MM.1S (cell line): Measurements from ENCODE around the gene WASF2.
"Not testable (repeated sequence)": the region's sequence is repeated elsewhere in the genome, so short reads cannot be mapped to it uniquely, and the experiment has no call there.

Experiments
- DNase-seq: peaks from one replicate; pipeline ENCODE4 v3.0.0-alpha.2; 2015
- H2AFZ ChIP-seq: fragments of 300-600 bp; sonication (generic); 2 replicates; pipeline ENCODE4 v1.6.0; 2016; ENCODE audit warnings: antibody characterized with exemption, low read length
- H3F3A ChIP-seq: fragments of 300-600 bp; sonication (generic); 2 replicates; pipeline ENCODE4 v1.6.1; 2016; ENCODE audit warnings: mild to moderate bottlenecking, antibody characterized with exemption, low read length, moderate library complexity, mixed read lengths; ENCODE audit not compliant: insufficient read depth
- H3K27ac ChIP-seq: fragments of 300-600 bp; sonication (generic); 2 replicates; pipeline ENCODE4 v1.5.1; 2016; ENCODE audit warnings: mild to moderate bottlenecking, low read length
- H3K27me3 ChIP-seq: fragments of 300-600 bp; sonication (generic); replicated peaks from 2 replicates; pipeline ENCODE4 v1.6.0; 2016; ENCODE audit warnings: low read length; ENCODE audit not compliant: insufficient read depth
- H3K36me3 ChIP-seq: fragments of 300-600 bp; sonication (generic); replicated peaks from 2 replicates; pipeline ENCODE4 v1.6.1; 2016; ENCODE audit warnings: mild to moderate bottlenecking, low read length, mixed read lengths; ENCODE audit not compliant: insufficient read depth
- H3K4me1 ChIP-seq: fragments of 300-600 bp; sonication (generic); 2 replicates; pipeline ENCODE4 v1.6.1; 2016; ENCODE audit warnings: low read length, mixed read lengths
- H3K4me2 ChIP-seq: fragments of 300-600 bp; sonication (generic); 2 replicates; pipeline ENCODE4 v1.6.0; 2016; ENCODE audit warnings: low read depth, low read length
- H3K4me3 ChIP-seq: fragments of 300-600 bp; sonication (generic); 2 replicates; pipeline ENCODE4 v1.5.1; 2016; ENCODE audit warnings: low read length, mixed read lengths
- H3K79me2 ChIP-seq: fragments of 300-600 bp; sonication (generic); 2 replicates; pipeline ENCODE4 v1.6.1; 2016; ENCODE audit warnings: mixed run types, low read length, mixed read lengths
- H3K9ac ChIP-seq: fragments of 300-600 bp; sonication (generic); 2 replicates; pipeline ENCODE4 v1.6.1; 2016; ENCODE audit warnings: low read length, mixed read lengths
- H3K9me2 ChIP-seq: fragments of 300-600 bp; sonication (generic); replicated peaks from 2 replicates; pipeline ENCODE4 v1.6.1; 2016; ENCODE audit warnings: mild to moderate bottlenecking, low read length, mixed read lengths; ENCODE audit not compliant: insufficient read depth
- H3K9me3 ChIP-seq: fragments of 300-600 bp; sonication (generic); replicated peaks from 2 replicates; pipeline ENCODE4 v1.6.1; 2016; ENCODE audit warnings: mild to moderate bottlenecking, low read length, mixed read lengths; ENCODE audit not compliant: insufficient read depth
- H4K20me1 ChIP-seq: fragments of 300-600 bp; sonication (generic); 2 replicates; pipeline ENCODE4 v1.6.1; 2016; ENCODE audit warnings: mild to moderate bottlenecking, low read length, moderate library complexity, mixed read lengths; ENCODE audit not compliant: insufficient read depth
- CTCF ChIP-seq: fragments of 300-600 bp; sonication (generic); IDR thresholded peaks from 2 replicates; pipeline ENCODE4 v1.5.1; 2016; ENCODE audit warnings: antibody characterized with exemption, low read length, mixed read lengths
- EZH2 ChIP-seq: fragments of 300-600 bp; sonication (generic); optimal IDR thresholded peaks from 2 replicates; pipeline ENCODE3; 2017; ENCODE audit warnings: low read depth, mild to moderate bottlenecking, antibody characterized with exemption, low read length, mixed read lengths
- EZH2phosphoT487 ChIP-seq: fragments of 300-600 bp; sonication (generic); IDR thresholded peaks from 2 replicates; pipeline ENCODE4 v1.6.1; 2018; ENCODE audit warnings: antibody characterized with exemption, low read length

The WASF2 gene

GRCh38 chr1:27388337-27389005 lies 101.5 kb downstream of the WASF2 start:
- Histone ChIP-seq H3K4me1 (peaks cover 7% of the 10 kb centered on the region), H3K27ac (no peak overlapping the region), H3K9me2 (no peaks in the 10 kb centered on the region), H3K9me3 (no peaks in the 10 kb centered on the region), H3K4me2 (no peak overlapping the region), H3K4me3 (no peak overlapping the region), H4K20me1 (no peaks in the 10 kb centered on the region), H3K9ac (no peak overlapping the region), H3K27me3 (peaks cover 21% of the 10 kb centered on the region; the same call in 1 of the 2 replicates), H3F3A (no peaks in the 10 kb centered on the region), H2AFZ (no peak overlapping the region), H3K79me2 (no peaks in the 10 kb centered on the region), H3K36me3 (no peaks in the 10 kb centered on the region)
- DNase-seq: peak; percentile 66
- peak; percentile 90 for TF ChIP-seq CTCF
- TF ChIP-seq EZH2: no peak

GRCh38 chr1:27384797-27385196 lies 105.2 kb downstream of the WASF2 start:
- not testable (repeated sequence) for DNase-seq, H3K9me2 ChIP-seq, H4K20me1 ChIP-seq, H3K27ac ChIP-seq, H3K79me2 ChIP-seq, H3K4me2 ChIP-seq, H3K9ac ChIP-seq, H3K36me3 ChIP-seq, H3F3A ChIP-seq, H3K9me3 ChIP-seq, H3K4me1 ChIP-seq, H2AFZ ChIP-seq, H3K4me3 ChIP-seq
- peaks cover 12% of the 10 kb centered on the region; the same call in 1 of the 2 replicates for H3K27me3 ChIP-seq

GRCh38 chr1:27383661-27384060 lies 106.3 kb downstream of the WASF2 start:
- H3K9me2 ChIP-seq: no peaks in the 10 kb centered on the region
- H3F3A ChIP-seq: no peaks in the 10 kb centered on the region
- no peak overlapping the region for H3K27ac ChIP-seq
- no peak overlapping the region for H2AFZ ChIP-seq
- H3K79me2 ChIP-seq: no peaks in the 10 kb centered on the region
- no peak for DNase-seq
- no peaks in the 10 kb centered on the region for H3K36me3 ChIP-seq
- H3K9me3 ChIP-seq: no peaks in the 10 kb centered on the region
- no peaks in the 10 kb centered on the region for H4K20me1 ChIP-seq
- no peaks in the 10 kb centered on the region for H3K4me1 ChIP-seq
- H3K4me2 ChIP-seq: no peak overlapping the region
- H3K9ac ChIP-seq: no peak overlapping the region
- no peak overlapping the region for H3K4me3 ChIP-seq
- 0 out of 2 replicates have a peak, but pooled peaks cover 7% of the 10 kb centered on the region for H3K27me3 ChIP-seq
- TF ChIP-seq CTCF (no peak), EZH2phosphoT487 (no peak), EZH2 (no peak)

- no peaks in the 10 kb centered on the region for H3F3A ChIP-seq
- no peak within 1 kb of the TSS for H3K4me3 ChIP-seq
- H4K20me1 ChIP-seq: no peaks in the 10 kb centered on the region
- H3K9me3 ChIP-seq: no peaks in the 10 kb centered on the region
- no peak within 1 kb of the TSS for H2AFZ ChIP-seq
- H3K36me3 ChIP-seq: no peaks in the 10 kb centered on the region
- no peaks in the 10 kb centered on the region for H3K4me1 ChIP-seq
- no peaks in the 10 kb centered on the region for H3K9me2 ChIP-seq
- no peak within 1 kb of the TSS for H3K4me2 ChIP-seq
- no peak for DNase-seq
- H3K9ac ChIP-seq: no peak within 1 kb of the TSS
- no peak for TF ChIP-seq EZH2
- TF ChIP-seq CTCF: no peak
- TF ChIP-seq EZH2phosphoT487: no peak
- no peaks in the 10 kb centered on the region for H3K79me2 ChIP-seq
- 0 out of 2 replicates have a peak, but pooled peaks cover 7% of the 10 kb centered on the region for H3K27me3 ChIP-seq
- H3K27ac ChIP-seq: no peak within 1 kb of the TSS
Observed at GRCh38 chr1:27383039-27383605, 106.8 kb downstream of the WASF2 start, which contains the start of gene CD164L2. TSS of gene CD164L2 (minus strand) at chr1:27383333. CDS start at chr1:27383239, 94 bp downstream.
